Measurements from ENCODE around the gene ZNF526.

Gene ZNF526

GRCh38 chr19:42239544-42240220 is 19.6 kb downstream of the ZNF526 start:
- H3K4me3 ChIP-seq (ENCODE audit: control insufficient read depth, low read depth, low read length), result no peak overlapping the region
- no peak for TF ChIP-seq CTCF (conservative IDR thresholded peaks at IDR 0.05; ENCODE audit: control insufficient read depth, insufficient read depth, low read depth, low read length)
- no peak for DNase-seq (ENCODE audit: low read depth)

- DNase-seq (ENCODE audit: low read depth), result no peak
- TF ChIP-seq CTCF (conservative IDR thresholded peaks at IDR 0.05; ENCODE audit: control insufficient read depth, insufficient read depth, low read depth, low read length), result no peak
- H3K4me3 ChIP-seq (ENCODE audit: control insufficient read depth, low read depth, low read length), result peak overlapping the region; percentile 90
These were observed 21.2 kb downstream of the ZNF526 start for GRCh38 chr19:42241279-42241678.

- peak overlapping the region; percentile 90 for H3K4me3 ChIP-seq (ENCODE audit: control insufficient read depth, low read depth, low read length)
- DNase-seq (ENCODE audit: low read depth), result no peak
- no peak for TF ChIP-seq CTCF (conservative IDR thresholded peaks at IDR 0.05; ENCODE audit: control insufficient read depth, insufficient read depth, low read depth, low read length)
These were observed 22.0 kb downstream of the ZNF526 start for GRCh38 chr19:42242069-42242511.

- peak within 1 kb of the TSS; percentile 90 for H3K4me3 ChIP-seq (ENCODE audit: control insufficient read depth, low read depth, low read length)
- peak; percentile 98 for DNase-seq (ENCODE audit: low read depth)
- no peak for TF ChIP-seq CTCF (conservative IDR thresholded peaks at IDR 0.05; ENCODE audit: control insufficient read depth, insufficient read depth, low read depth, low read length)
These were observed 22.6 kb downstream of the ZNF526 start, which contains the start of gene GSK3A for GRCh38 chr19:42242512-42243409. Gene GSK3A (minus strand): TSS chr19:42242602. CDS start chr19:42242465, 137 bp downstream.

- peak; percentile 54 for TF ChIP-seq CTCF (conservative IDR thresholded peaks at IDR 0.05; ENCODE audit: control insufficient read depth, insufficient read depth, low read depth, low read length)
- H3K4me3 ChIP-seq (ENCODE audit: control insufficient read depth, low read depth, low read length), result peak overlapping the region; percentile 88
- DNase-seq (ENCODE audit: low read depth), result peak; percentile 92
These were observed 24.5 kb downstream of the ZNF526 start for GRCh38 chr19:42244347-42245220.

- DNase-seq (ENCODE audit: low read depth), result no peak
- no peak for TF ChIP-seq CTCF (conservative IDR thresholded peaks at IDR 0.05; ENCODE audit: control insufficient read depth, insufficient read depth, low read depth, low read length)
- peak overlapping the region; percentile 16 for H3K4me3 ChIP-seq (ENCODE audit: control insufficient read depth, low read depth, low read length)
These were observed 25.1 kb downstream of the ZNF526 start for GRCh38 chr19:42245231-42245630.

Measured in fibroblast of mammary gland (primary cell).